Epithelial cell of prostate (primary cell): Measurements from ENCODE around the gene SH2D3A.

Experiments used
- DNase-seq: peaks from one replicate; pipeline ENCODE4 v3.0.0-alpha.2; 2011; ENCODE audit warnings: low read depth, low spot score
- H3K27ac ChIP-seq: fragments of 450-650 bp; 2 replicates; pipeline ENCODE4 v1.5.1; 2017; ENCODE audit warnings: mild to moderate bottlenecking

SH2D3A gene

GRCh38 chr19:6724631-6725492 is 42.4 kb downstream of the SH2D3A start:
- DNase-seq: no peak
- no peak overlapping the region for H3K27ac ChIP-seq

DNA sequence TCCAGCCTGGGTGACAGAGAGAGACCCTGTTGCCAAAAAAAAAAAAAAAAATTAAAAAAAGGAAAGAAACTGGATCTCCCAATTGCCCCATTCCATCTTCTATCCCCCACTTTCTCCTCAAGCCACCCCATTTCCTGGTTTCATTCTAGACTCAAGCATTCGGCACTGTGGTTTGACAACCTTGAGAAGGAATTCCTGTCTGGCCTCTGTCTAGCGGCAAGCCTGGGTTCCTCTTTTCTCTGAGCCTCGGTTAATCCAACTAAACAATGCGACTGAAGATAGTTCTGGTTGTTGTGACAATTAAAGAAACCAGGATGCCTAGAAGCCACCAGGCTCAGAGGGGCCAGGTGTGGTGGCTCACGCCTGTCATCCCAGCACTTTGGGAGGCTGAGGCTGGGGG is 43.5 kb downstream of the SH2D3A start:
- H3K27ac ChIP-seq: no peak overlapping the region
- DNase-seq: no peak

- H3K27ac ChIP-seq: no peak overlapping the region
- no peak for DNase-seq
These were observed 44.1 kb downstream of the SH2D3A start for GRCh38 chr19:6723108-6723618.

DNA sequence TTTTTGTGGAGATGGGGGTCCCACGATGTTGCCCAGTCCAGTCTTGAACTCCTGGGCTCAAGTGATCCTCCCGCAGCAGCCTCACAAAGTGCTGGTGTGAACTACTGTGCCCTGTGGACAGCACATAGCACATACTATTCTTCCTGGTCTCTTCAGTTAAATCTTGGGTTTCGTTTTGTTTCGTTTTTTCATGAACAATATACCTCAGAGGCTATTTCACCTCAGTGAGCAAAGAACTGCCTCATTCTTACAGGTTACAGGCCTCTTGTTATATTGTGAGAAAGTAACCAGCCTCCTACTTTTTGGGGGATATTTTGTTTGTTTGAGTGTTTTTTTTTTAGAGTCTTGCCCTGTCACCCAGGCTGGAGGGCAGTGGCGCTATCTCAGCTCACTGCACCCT is 45.5 kb downstream of the SH2D3A start:
- DNase-seq: no peak
- H3K27ac ChIP-seq: no peak overlapping the region

DNA sequence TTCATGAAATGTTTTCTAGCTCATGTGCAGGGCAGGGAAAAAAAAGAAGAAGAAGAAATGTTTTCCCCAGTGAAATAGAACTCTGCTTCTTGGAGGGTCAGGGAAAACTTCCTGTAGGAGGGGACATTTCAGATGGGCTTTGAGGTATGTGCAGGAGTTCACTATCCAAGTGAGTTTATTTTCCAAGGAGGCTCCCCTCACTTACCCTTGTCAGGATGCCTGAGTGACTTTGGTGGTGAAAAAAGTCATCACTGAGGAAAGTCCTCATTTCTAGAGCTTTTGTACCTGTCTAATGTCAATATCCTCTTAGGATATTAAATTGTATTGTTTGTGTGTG is 46.1 kb downstream of the SH2D3A start:
- no peak overlapping the region for H3K27ac ChIP-seq

GRCh38 chr19:6720369-6721137 is 46.7 kb downstream of the SH2D3A start, which contains the start of gene C3:
TSS of gene C3 (minus strand) at chr19:6720650. CDS start at chr19:6720589, 61 bp downstream.
- H3K27ac ChIP-seq: no peak within 1 kb of the TSS
- DNase-seq: peak; percentile 36

More for the DNA sequence above, 46.1 kb downstream of the SH2D3A start:
- DNase-seq: no peak

- no peak overlapping the region for H3K27ac ChIP-seq
These were observed 47.3 kb downstream of the SH2D3A start for GRCh38 chr19:6719992-6720368.

DNA sequence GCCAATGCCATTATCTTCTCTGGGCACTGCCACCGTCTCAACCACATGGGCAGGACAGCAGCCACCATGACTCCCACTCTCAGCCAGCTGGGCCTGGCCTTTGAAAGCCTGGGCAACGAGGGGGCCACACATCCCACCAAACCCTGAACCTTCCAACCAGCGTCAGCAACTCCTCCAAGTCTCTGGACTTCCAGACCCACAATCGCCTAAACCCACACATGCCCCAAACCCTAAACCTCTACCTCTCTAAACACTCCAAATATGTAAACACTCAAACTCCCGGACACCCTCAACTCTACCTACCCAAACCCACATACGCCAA is 47.7 kb downstream of the SH2D3A start:
- no peak for DNase-seq
- no peak overlapping the region for H3K27ac ChIP-seq

More at GRCh38 chr19:6719992-6720368, 47.3 kb downstream of the SH2D3A start:
- DNase-seq: no peak

DNA sequence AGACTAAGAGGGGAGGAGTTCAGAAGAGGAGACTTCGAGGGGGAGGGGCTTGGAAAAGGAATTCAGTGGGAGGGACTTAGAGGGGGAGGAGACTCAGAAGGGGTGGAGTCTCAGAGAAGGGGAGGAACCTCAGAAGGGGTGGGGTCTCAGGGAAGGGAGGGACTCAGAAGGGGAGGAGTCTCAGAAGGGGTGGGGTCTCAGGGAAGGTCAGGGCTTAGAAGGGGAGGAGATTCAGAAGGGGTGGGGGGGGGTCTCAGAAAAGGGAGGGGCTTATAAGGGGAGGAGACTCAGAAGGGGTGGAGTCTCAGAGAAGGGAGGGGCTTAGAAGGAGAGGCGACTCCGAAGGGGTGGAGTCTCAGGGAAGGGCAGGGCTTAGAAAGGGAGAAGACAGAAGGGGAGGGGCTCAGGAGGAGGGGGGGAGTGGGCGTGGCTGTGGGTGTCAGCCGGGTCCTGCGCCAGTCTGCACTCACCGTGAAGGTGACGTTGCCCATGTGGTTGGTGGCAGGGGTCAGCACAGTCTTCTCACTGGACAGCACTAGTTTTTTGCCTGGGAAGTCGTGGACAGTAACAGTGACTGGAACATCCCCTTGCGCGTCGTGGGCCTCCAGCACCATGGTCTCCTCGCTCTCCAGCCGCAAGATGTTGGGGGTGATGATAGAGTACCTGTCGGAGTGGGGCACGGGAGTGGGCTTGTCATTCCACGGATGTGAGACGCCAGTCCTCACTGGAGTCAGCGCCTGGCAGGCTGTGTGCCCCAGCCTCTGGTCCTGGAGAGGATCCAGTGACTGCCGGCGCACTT is 48.3 kb downstream of the SH2D3A start:
- H3K27ac ChIP-seq: no peak overlapping the region
- no peak for DNase-seq

- DNase-seq: no peak
- H3K27ac ChIP-seq: no peak overlapping the region
These were observed 49.0 kb downstream of the SH2D3A start for GRCh38 chr19:6718111-6718740.

DNA sequence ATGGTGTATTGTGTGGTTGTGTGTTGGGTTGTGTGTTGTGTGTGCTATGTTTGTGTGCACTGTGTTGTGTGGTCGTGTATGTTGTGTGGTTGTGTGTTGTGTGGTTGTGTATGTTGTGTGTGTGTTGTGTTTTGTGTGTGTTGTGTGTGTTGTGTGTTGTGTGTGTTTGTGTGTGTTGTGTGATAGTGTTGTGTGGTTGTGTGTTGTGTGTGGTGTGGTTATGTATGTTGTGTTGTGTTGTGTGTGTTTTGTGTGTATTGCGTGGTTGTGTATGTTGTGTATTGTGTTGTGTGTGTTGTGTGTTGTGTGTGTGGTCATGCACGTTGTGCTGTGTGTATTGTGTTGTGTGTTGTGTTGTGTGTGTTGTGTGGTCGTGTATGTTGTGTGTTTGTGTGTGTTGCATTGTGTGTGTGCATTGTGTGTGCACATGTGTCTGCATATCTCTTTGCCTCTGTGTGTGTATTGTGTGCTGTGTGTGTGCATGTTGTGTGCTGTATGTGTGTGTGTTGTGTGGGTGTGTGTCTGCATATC is 49.7 kb downstream of the SH2D3A start:
- no peak overlapping the region for H3K27ac ChIP-seq
- DNase-seq: no peak

GRCh38 chr19:6717036-6717435 is 50.2 kb downstream of the SH2D3A start:
- H3K27ac ChIP-seq: no peak overlapping the region
- no peak for DNase-seq

GRCh38 chr19:6716610-6716970 is 50.6 kb downstream of the SH2D3A start:
- no peak for DNase-seq

DNA sequence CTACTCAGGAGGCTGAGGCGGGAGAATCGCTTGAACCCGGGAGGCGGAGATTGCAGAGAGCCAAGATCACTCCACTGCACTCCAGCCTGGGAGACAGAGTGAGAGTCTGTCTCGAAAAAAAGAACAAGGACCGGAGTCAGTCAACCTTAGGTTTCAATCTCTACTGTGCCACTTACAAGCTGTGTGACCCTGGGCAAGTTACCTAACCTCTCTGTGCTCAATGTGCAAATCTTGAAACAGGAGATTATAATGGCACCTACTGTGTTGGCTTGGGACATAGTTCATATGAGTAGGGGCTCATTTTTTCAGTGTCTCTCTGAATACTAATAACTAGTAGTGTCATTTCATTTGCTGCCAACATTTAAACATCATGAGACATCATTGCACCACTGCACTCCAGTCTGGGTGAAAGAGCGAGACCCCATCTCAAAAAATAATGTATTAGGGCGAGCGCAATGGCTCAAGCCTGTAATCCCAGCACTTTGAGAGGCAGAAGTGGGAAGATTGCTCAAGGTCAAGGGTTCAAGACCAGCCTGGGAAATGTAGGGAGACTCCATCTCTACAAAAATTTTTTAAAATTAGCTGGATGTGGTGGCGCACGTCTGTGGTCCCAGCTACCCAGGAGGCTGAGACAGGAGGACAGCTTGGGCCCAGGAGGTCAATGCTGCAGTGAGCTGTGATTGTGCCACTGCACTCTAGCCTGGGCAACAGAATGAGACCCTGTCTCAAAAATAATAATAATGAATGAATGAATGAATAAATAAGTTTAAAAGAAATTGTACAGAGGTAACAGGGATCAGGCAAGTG is 52.3 kb downstream of the SH2D3A start:
- DNase-seq: no peak
- no peak overlapping the region for H3K27ac ChIP-seq

More at GRCh38 chr19:6716610-6716970, 50.6 kb downstream of the SH2D3A start:
- no peak overlapping the region for H3K27ac ChIP-seq

DNA sequence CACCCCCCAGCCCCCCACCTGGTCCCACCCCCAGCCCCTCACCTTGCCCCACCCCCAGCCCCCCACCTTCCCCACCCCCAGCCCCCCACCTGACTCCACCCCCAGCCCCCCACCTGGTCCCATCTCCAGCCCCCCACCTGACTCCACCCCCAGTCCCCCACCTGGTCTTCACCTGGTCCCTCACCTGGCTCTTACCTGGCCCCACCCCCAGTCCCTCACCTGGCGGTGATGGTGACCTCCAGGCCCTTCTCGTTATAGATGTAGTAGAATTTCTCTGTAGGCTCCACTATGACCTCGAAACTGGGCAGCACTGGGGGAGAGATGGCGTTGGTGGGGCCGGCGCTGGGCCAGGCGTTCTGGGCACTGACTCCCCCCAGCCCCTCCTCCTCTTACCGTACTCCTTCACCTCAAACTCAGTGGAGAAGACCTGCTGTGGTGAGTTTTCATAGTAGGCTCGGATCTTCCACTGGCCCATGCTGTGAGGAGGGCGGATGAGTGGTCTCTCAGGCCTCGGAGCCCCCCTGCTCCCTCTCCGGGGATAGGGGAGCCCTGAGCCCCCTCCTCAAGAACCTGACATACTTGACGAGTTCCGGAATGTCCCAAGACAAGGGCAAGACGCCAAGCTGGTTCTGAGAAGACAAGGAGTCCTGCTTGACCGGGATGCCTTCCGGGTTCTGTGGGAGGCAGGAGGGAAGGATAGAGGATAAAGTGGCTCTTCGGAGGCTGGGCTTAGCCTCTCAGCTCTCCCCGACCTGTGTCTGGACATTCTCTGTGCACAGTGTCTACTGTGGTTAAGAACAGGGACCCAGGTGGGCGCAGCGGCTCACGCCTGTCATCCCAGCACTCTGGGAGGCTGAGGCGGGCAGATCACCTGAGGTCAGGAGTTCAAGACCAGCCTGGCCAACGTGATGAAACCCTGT is 53.2 kb downstream of the SH2D3A start:
- DNase-seq: no peak
- H3K27ac ChIP-seq: no peak overlapping the region

- no peak for DNase-seq
- no peak overlapping the region for H3K27ac ChIP-seq
These were observed 54.3 kb downstream of the SH2D3A start for GRCh38 chr19:6712692-6713670.

GRCh38 chr19:6712231-6712630 is 55.0 kb downstream of the SH2D3A start:
- no peak overlapping the region for H3K27ac ChIP-seq
- no peak for DNase-seq
